Neural progenitor cell (in vitro differentiated cells): ENCODE results near the gene CCDC91.

Experiments
- EZH2 ChIP-seq: fragments of 200-600 bp; sonication (generic); IDR thresholded peaks from 2 replicates; pipeline ENCODE4 v1.6.1; 2017; ENCODE audit warnings: antibody characterized with exemption, mild to moderate bottlenecking, moderate library complexity
- EZH2phosphoT487 ChIP-seq: fragments of 200-600 bp; sonication (generic); IDR thresholded peaks from 2 replicates; pipeline ENCODE4 v1.6.1; 2017; ENCODE audit warnings: antibody characterized with exemption
- TF ChIP-seq, protein P1 (sequence below): fragments of 200-600 bp; sonication (generic); IDR thresholded peaks from 2 replicates; pipeline ENCODE4 v1.5.1; 2017; ENCODE audit warnings: antibody characterized with exemption, mild to moderate bottlenecking

DNA sequence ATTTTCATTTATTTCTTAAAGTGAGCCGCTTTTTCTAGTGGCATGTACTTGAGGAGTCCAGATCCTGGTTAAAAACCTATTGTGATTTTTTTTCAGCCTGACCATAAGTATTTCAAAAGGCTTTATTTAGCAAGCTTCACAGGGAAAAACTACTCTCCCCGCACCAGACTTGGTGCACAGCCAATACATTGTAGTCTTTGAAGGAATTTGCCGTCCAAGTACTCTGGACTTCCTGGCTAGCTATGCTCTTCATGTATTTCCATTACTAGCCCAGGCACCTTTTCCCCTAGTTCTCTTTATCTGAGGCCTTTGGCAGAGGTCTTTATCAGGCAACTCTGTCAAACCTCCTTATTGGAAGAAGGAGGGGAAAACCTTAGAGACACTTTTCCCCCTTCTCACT lies 234.7 kb downstream of the CCDC91 start:
- TF ChIP-seq, protein P1, sequence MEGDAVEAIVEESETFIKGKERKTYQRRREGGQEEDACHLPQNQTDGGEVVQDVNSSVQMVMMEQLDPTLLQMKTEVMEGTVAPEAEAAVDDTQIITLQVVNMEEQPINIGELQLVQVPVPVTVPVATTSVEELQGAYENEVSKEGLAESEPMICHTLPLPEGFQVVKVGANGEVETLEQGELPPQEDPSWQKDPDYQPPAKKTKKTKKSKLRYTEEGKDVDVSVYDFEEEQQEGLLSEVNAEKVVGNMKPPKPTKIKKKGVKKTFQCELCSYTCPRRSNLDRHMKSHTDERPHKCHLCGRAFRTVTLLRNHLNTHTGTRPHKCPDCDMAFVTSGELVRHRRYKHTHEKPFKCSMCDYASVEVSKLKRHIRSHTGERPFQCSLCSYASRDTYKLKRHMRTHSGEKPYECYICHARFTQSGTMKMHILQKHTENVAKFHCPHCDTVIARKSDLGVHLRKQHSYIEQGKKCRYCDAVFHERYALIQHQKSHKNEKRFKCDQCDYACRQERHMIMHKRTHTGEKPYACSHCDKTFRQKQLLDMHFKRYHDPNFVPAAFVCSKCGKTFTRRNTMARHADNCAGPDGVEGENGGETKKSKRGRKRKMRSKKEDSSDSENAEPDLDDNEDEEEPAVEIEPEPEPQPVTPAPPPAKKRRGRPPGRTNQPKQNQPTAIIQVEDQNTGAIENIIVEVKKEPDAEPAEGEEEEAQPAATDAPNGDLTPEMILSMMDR = no peak
- TF ChIP-seq EZH2 (no peak), EZH2phosphoT487 (no peak)
